NCI-H1092 (cell line): Measurements from ENCODE around the gene SERTAD1.

Experiments used
- DNase-seq: peaks from one replicate; lab custom pipeline; 2025; lab: John Stamatoyannopoulos, UW

SERTAD1 gene

GRCh38 chr19:40400559-40400958, 25.2 kb downstream of the SERTAD1 start:
- DNase-seq: no peak

GRCh38 chr19:40398417-40399131, 27.2 kb downstream of the SERTAD1 start:
- no peak for DNase-seq

- no peak for DNase-seq
Measured at GRCh38 chr19:40397568-40397906, 28.3 kb downstream of the SERTAD1 start.

GRCh38 chr19:40396886-40397567, 28.8 kb downstream of the SERTAD1 start:
- DNase-seq: no peak

GRCh38 chr19:40395956-40396355, 29.8 kb downstream of the SERTAD1 start:
- no peak for DNase-seq

GRCh38 chr19:40394816-40395210, 31.0 kb downstream of the SERTAD1 start:
- no peak for DNase-seq

- DNase-seq: no peak
Measured at GRCh38 chr19:40393894-40394815, 31.6 kb downstream of the SERTAD1 start.

- DNase-seq: no peak
Measured at GRCh38 chr19:40392894-40393517, 32.8 kb downstream of the SERTAD1 start.

GRCh38 chr19:40392123-40392522, 33.7 kb downstream of the SERTAD1 start:
- no peak for DNase-seq

- no peak for DNase-seq
Measured at GRCh38 chr19:40390084-40390742, 35.6 kb downstream of the SERTAD1 start, which contains the start of gene HIPK4. TSS of gene HIPK4 (minus strand) at chr19:40390181. CDS start at chr19:40389902, 279 bp downstream.

- no peak for DNase-seq
Measured at GRCh38 chr19:40389404-40390083, 36.2 kb downstream of the SERTAD1 start.

- DNase-seq: no peak
Measured at GRCh38 chr19:40388481-40388880, 37.3 kb downstream of the SERTAD1 start.

- DNase-seq: no peak
Measured at GRCh38 chr19:40387155-40387554, 38.6 kb downstream of the SERTAD1 start.

- no peak for DNase-seq
Measured at GRCh38 chr19:40383668-40384248, 42.0 kb downstream of the SERTAD1 start.

GRCh38 chr19:40381321-40381720, 44.5 kb downstream of the SERTAD1 start:
- DNase-seq: no peak

GRCh38 chr19:40380199-40381037, 45.4 kb downstream of the SERTAD1 start:
- no peak for DNase-seq

- no peak for DNase-seq
Measured at GRCh38 chr19:40379446-40380198, 46.2 kb downstream of the SERTAD1 start.

- DNase-seq: no peak
Measured at GRCh38 chr19:40378509-40378908, 47.3 kb downstream of the SERTAD1 start.

- no peak for DNase-seq
Measured at GRCh38 chr19:40377876-40378385, 47.9 kb downstream of the SERTAD1 start.
